Ascending aorta (tissue), 2 donors: ENCODE measurements around the gene SEC22C. TPM values are rescaled to one million over a fixed set of nuclear protein-coding genes. Genes with fewer than 3 reads are reported as not detected.
A peak's percentile ranks its signal among the peaks of the same experiment; 100 is the strongest.

Experiments
- DNase-seq, 2 donors: peaks; one replicate each; pipeline ENCODE4 v3.0.0-alpha.2; 2019; ENCODE audit warnings: low spot score in 2 of 2
- H3K27ac ChIP-seq, 2 donors: fragments of 200-600 bp; sonication (generic); one replicate each; pipeline ENCODE4 v1.5.1; 2016 to 2017; ENCODE audit warnings: mild to moderate bottlenecking in 1 of 2
- H3K27me3 ChIP-seq: fragments of 200-600 bp; sonication (generic); one replicate; pipeline ENCODE4 v1.5.1; 2017
- H3K36me3 ChIP-seq, 2 donors: fragments of 200-600 bp; sonication (generic); one replicate each; pipeline ENCODE4 v1.5.1; 2016
- H3K4me1 ChIP-seq, 2 donors: fragments of 200-600 bp; sonication (generic); one replicate each; pipeline ENCODE4 v1.5.1; 2016 to 2017; ENCODE audit warnings: mild to moderate bottlenecking in 1 of 2
- H3K4me3 ChIP-seq, 2 donors: fragments of 200-600 bp; sonication (generic); one replicate each; pipeline ENCODE4 v1.5.1; 2016 to 2017; ENCODE audit warnings: mild to moderate bottlenecking in 1 of 2
- H3K9me3 ChIP-seq, 2 donors: fragments of 200-600 bp; sonication (generic); one replicate each; pipeline ENCODE4 v1.5.1; 2016
- intact Hi-C: fragments of 100-400 bp; cut with DNase I; formaldehyde crosslinking; loops from one replicate; pipeline ENCODE4 v1.15.1; 2023
- total RNA-seq: library from RNA; depleted of rRNA; stranded (reverse); fragments of >200 nt; gene quantifications from one replicate; pipeline ENCODE4 v1.1.0, GENCODE V29; 2016
- TF ChIP-seq, protein P1 (sequence below), 3 experiments: fragments of 200-600 bp in 2 of 3; fragments of 450-650 bp in 1 of 3; sonication (generic) in 2 of 3; IDR thresholded peaks; one replicate each; pipeline ENCODE4 v1.5.1; 2016 to 2019; ENCODE audit warnings: antibody characterized with exemption in 3 of 3, mild to moderate bottlenecking in 1 of 3, moderate library complexity in 1 of 3

SEC22C gene
- total RNA-seq, 1 donor from 2014 or later, result 28.3 TPM

DNA sequence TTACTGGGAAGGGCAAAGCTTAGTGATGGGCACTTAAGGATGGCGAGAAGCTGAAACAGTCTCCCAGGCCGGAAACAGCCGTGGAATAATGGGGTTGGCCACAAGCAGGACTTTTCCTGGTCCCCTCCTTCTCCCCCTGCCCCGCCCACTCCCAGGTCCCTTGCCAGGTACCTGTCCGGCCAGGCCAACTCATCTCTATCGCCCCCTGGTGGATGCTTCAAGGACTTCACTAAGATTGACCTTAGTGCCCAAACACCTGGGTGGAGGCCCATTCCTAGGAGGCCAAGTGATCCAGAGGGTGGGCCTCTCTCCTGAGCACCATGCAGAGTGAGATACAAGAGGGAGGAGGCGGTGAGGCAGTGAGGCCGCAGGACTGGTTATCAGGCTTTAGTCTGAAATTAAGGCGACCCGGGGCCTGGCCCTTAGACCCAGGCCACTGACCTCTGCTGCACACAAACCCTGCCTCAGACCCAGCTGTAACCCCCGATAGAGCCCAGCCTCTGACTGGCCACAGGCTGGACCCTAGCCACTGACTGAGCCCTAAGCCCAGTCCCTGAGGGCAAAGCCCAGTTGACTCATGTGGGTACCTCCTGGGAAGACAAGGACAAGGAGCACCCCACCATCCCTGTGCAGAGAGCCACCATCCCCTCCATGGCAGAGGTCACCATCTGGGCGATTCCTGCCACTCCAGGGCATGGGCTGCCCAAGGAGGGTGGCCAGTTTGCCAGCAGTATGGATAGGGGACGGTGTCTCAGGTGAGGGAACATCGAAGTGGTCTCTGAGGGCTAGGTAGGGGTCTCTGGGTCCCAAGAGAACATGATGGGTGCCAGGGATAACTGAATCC lies 41.7 kb downstream of the SEC22C start:
- TF ChIP-seq, protein P1, sequence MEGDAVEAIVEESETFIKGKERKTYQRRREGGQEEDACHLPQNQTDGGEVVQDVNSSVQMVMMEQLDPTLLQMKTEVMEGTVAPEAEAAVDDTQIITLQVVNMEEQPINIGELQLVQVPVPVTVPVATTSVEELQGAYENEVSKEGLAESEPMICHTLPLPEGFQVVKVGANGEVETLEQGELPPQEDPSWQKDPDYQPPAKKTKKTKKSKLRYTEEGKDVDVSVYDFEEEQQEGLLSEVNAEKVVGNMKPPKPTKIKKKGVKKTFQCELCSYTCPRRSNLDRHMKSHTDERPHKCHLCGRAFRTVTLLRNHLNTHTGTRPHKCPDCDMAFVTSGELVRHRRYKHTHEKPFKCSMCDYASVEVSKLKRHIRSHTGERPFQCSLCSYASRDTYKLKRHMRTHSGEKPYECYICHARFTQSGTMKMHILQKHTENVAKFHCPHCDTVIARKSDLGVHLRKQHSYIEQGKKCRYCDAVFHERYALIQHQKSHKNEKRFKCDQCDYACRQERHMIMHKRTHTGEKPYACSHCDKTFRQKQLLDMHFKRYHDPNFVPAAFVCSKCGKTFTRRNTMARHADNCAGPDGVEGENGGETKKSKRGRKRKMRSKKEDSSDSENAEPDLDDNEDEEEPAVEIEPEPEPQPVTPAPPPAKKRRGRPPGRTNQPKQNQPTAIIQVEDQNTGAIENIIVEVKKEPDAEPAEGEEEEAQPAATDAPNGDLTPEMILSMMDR (IDR thresholded peaks at IDR 0.05), result peak; percentile 55 to 68 (median 59)
- Histone ChIP-seq H3K4me3 (no peak overlapping the region), H3K4me1 (peaks cover 6 to 14% of the 10 kb centered on the region in 2 donors), H3K27me3 (no peaks in the 10 kb centered on the region), H3K9me3 (no peaks in the 10 kb centered on the region), H3K27ac (no peak overlapping the region), H3K36me3 (no peaks in the 10 kb centered on the region)
- intact Hi-C loops, result no loop called here
- no peak for DNase-seq

DNA sequence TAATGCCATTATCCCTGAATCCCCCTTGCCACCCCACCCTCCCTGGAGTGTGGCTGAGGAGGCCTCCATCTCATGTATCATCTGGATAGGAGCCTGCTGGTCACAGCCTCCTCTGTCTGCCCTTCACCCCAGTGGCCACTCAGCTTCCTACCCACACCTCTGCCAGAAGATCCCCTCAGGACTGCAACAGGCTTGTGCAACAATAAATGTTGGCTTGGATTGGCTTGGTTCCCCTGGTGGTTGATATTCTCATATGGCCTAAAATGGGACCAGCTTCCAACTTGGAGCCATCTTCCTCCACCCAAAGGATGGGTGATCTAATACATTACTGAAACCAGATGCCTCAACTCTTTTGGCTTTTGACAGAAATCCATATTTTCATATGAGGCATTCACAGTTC lies 44.4 kb downstream of the SEC22C start:
- DNase-seq, result no peak
- Histone ChIP-seq H3K27ac (no peak overlapping the region), H3K4me3 (no peak overlapping the region), H3K4me1 (peaks cover 0 to 3% of the 10 kb centered on the region in 2 donors), H3K36me3 (no peaks in the 10 kb centered on the region), H3K9me3 (no peaks in the 10 kb centered on the region), H3K27me3 (no peaks in the 10 kb centered on the region)
- TF ChIP-seq, protein P1 (IDR thresholded peaks at IDR 0.05), result no peak
- intact Hi-C loops, result no loop called here

DNA sequence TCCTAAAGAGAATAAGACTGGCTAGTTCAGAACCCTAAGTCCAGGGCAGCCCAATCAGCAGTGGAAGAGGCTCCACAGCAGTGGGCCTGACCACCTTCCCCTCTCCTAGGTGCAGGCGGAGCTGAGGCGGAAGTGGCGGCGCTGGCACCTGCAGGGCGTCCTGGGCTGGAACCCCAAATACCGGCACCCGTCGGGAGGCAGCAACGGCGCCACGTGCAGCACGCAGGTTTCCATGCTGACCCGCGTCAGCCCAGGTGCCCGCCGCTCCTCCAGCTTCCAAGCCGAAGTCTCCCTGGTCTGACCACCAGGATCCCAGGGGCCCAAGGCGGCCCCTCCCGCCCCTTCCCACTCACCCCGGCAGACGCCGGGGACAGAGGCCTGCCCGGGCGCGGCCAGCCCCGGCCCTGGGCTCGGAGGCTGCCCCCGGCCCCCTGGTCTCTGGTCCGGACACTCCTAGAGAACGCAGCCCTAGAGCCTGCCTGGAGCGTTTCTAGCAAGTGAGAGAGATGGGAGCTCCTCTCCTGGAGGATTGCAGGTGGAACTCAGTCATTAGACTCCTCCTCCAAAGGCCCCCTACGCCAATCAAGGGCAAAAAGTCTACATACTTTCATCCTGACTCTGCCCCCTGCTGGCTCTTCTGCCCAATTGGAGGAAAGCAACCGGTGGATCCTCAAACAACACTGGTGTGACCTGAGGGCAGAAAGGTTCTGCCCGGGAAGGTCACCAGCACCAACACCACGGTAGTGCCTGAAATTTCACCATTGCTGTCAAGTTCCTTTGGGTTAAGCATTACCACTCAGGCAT lies 45.6 kb downstream of the SEC22C start:
- no peak for DNase-seq
- Histone ChIP-seq H3K4me3 (no peak overlapping the region), H3K36me3 (no peaks in the 10 kb centered on the region), H3K4me1 (peaks cover 0 to 3% of the 10 kb centered on the region in 2 donors), H3K9me3 (no peaks in the 10 kb centered on the region), H3K27me3 (no peaks in the 10 kb centered on the region), H3K27ac (no peak overlapping the region)
- TF ChIP-seq, protein P1 (IDR thresholded peaks at IDR 0.05), result peak in 2 of 3 experiments; percentile 21 to 43
- intact Hi-C loops, result no loop called here

DNA sequence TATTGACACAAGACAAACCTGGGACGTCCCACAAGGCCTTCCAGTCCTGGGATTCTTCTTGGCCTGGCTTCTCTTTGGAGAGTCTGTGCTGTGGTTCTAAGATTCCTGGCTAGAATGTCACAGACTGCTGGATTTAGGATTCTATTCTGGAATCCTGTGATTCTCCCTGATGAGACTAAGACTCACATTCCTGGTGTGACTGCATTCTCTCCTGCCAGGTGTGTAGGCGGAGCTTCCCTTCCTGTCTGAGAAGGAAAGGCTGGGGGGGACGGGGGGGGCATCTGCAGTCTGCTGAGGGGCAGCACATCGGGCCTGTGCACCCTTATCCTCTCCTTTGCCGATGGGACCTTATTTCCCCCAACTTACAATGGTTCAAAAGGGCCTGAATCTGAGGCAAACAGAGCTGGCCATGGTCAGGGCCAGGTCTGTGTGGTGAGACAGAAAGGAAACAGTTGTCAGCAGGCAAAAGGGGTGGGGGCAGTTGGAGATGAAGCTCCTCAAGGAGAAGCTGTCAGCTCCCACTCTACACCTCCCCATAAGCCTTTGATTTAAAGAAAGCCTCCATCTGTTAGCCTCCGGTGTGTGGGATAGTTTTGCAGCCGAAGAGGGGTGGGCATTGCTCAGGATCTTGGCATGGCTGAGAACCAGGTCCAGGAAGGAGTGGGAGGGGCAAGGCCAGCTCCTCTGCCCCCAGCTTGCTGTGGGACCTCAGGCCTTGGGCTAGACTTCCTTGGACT lies 48.4 kb downstream of the SEC22C start:
- TF ChIP-seq, protein P1 (IDR thresholded peaks at IDR 0.05), result no peak
- DNase-seq, result no peak
- H3K36me3 ChIP-seq, result no peaks in the 10 kb centered on the region
- no peak overlapping the region for H3K27ac ChIP-seq
- H3K4me3 ChIP-seq, result no peak overlapping the region
- no peaks in the 10 kb centered on the region for H3K27me3 ChIP-seq
- H3K4me1 ChIP-seq, result no peaks in the 10 kb centered on the region
- H3K9me3 ChIP-seq, result no peaks in the 10 kb centered on the region
- intact Hi-C loops, result no loop called here

GRCh38 chr3:42532229-42532628 lies 49.5 kb downstream of the SEC22C start:
- H3K4me3 ChIP-seq, result no peak overlapping the region
- intact Hi-C loops, result no loop called here
- no peak overlapping the region for H3K27ac ChIP-seq

More at GRCh38 chr3:42532229-42532628, 49.5 kb downstream of the SEC22C start:
- TF ChIP-seq, protein P1 (IDR thresholded peaks at IDR 0.05), result no peak
- Histone ChIP-seq H3K9me3 (no peaks in the 10 kb centered on the region), H3K4me1 (no peaks in the 10 kb centered on the region), H3K27me3 (no peaks in the 10 kb centered on the region), H3K36me3 (no peaks in the 10 kb centered on the region)
- DNase-seq, result no peak
